ENCODE results near the gene ANKRD33B. TPM values are rescaled to one million over a fixed set of nuclear protein-coding genes. Genes with fewer than 3 reads are reported as not detected.

ANKRD33B gene
- total and polyA plus RNA-seq, 2 experiments from 2014 or later, result 2.9 to 15.4 TPM

GRCh38 chr5:10676946-10677345 is 113.1 kb downstream of the ANKRD33B start:
- ATAC-seq (no peak), DNase-seq (ENCODE audit: low spot score) (no peak)
- Histone ChIP-seq H3K9me2 (ENCODE audit: insufficient read depth) (no peaks in the 10 kb centered on the region), H3K79me2 (replicated peaks; ENCODE audit: insufficient read depth) (no peaks in the 10 kb centered on the region), H3K4me2 (no peak overlapping the region), H3K4me1 (ENCODE audit: insufficient read depth) (no peaks in the 10 kb centered on the region), H2AFZ (no peak overlapping the region), H3F3A (replicated peaks; ENCODE audit: low read depth) (no peaks in the 10 kb centered on the region), H3K27me3 (ENCODE audit: insufficient read depth) (no peaks in the 10 kb centered on the region), H4K20me1 (replicated peaks; ENCODE audit: insufficient read depth) (no peaks in the 10 kb centered on the region; the same call in 1 of the 2 replicates), H3K4me3 (no peak overlapping the region), H3K36me3 (ENCODE audit: insufficient read depth) (no peaks in the 10 kb centered on the region), H3K27ac (ENCODE audit: low read depth) (no peak overlapping the region)
- Mint-ChIP-seq H3K27me3 (ENCODE audit: insufficient read depth, low read depth, poor library complexity) (peaks cover 12% of the 10 kb centered on the region), H3K27ac (no peak overlapping the region), H3K4me1 (peaks cover 2% of the 10 kb centered on the region; the same call in 2 of the 3 replicates), H3K9me3 (peaks cover 9% of the 10 kb centered on the region; the same call in 2 of the 3 replicates), H3K36me3 (ENCODE audit: low read depth) (peaks cover 27% of the 10 kb centered on the region), H3K4me3 (no peak overlapping the region)
- TF ChIP-seq EZH2phosphoT487 (IDR thresholded peaks at IDR 0.05; ENCODE audit: unreplicated experiment), result no peak

- Mint-ChIP-seq H3K27ac (no peak overlapping the region), H3K4me3 (no peak overlapping the region)
- H3K4me3 ChIP-seq, result no peak overlapping the region
Observed at GRCh38 chr5:10677533-10677932, 113.7 kb downstream of the ANKRD33B start.

GRCh38 chr5:10678244-10678643 is 114.4 kb downstream of the ANKRD33B start:
- Mint-ChIP-seq H3K4me3 (no peak overlapping the region), H3K4me1 (peaks cover 2% of the 10 kb centered on the region; the same call in 2 of the 3 replicates), H3K36me3 (ENCODE audit: low read depth) (peaks cover 30% of the 10 kb centered on the region), H3K9me3 (peaks cover 9% of the 10 kb centered on the region; the same call in 2 of the 3 replicates), H3K27me3 (ENCODE audit: insufficient read depth, low read depth, poor library complexity) (peaks cover 12% of the 10 kb centered on the region), H3K27ac (no peak overlapping the region)
- Histone ChIP-seq H3K36me3 (ENCODE audit: insufficient read depth) (no peaks in the 10 kb centered on the region), H3F3A (replicated peaks; ENCODE audit: low read depth) (no peaks in the 10 kb centered on the region), H3K9me2 (ENCODE audit: insufficient read depth) (no peaks in the 10 kb centered on the region), H3K4me2 (no peak overlapping the region), H3K27ac (ENCODE audit: low read depth) (no peak overlapping the region), H2AFZ (no peak overlapping the region), H3K27me3 (ENCODE audit: insufficient read depth) (no peaks in the 10 kb centered on the region), H3K79me2 (replicated peaks; ENCODE audit: insufficient read depth) (no peaks in the 10 kb centered on the region), H3K4me1 (ENCODE audit: insufficient read depth) (no peaks in the 10 kb centered on the region), H4K20me1 (replicated peaks; ENCODE audit: insufficient read depth) (no peaks in the 10 kb centered on the region; the same call in 1 of the 2 replicates), H3K4me3 (no peak overlapping the region)
- DNase-seq (ENCODE audit: low spot score), result no peak
- ATAC-seq, result no peak
- TF ChIP-seq CREB1 (CRISPR knock-in tag; IDR thresholded peaks at IDR 0.05; ENCODE audit: low read depth) (no peak), JUNB (IDR thresholded peaks at IDR 0.05; ENCODE audit: unreplicated experiment) (no peak), ETS1 (IDR thresholded peaks at IDR 0.05) (no peak), POLR2AphosphoS5 (IDR thresholded peaks at IDR 0.05; ENCODE audit: low read depth) (no peak), EZH2phosphoT487 (IDR thresholded peaks at IDR 0.05; ENCODE audit: unreplicated experiment) (no peak), ZNF114 (CRISPR knock-in tag; IDR thresholded peaks at IDR 0.05) (no peak), CTCF (conservative IDR thresholded peaks at IDR 0.05; ENCODE audit: low read depth in 2 of 2) (no peak), STAT1 (IDR thresholded peaks at IDR 0.05; ENCODE audit: unreplicated experiment) (no peak)

More at GRCh38 chr5:10677533-10677932, 113.7 kb downstream of the ANKRD33B start:
- H3K79me2 ChIP-seq (replicated peaks; ENCODE audit: insufficient read depth), result no peaks in the 10 kb centered on the region
- no peak overlapping the region for H2AFZ ChIP-seq
- H3K27me3 Mint-ChIP-seq (ENCODE audit: insufficient read depth, low read depth, poor library complexity), result peaks cover 12% of the 10 kb centered on the region
- no peaks in the 10 kb centered on the region for H3F3A ChIP-seq (replicated peaks; ENCODE audit: low read depth)
- DNase-seq (ENCODE audit: low spot score), result no peak
- peaks cover 9% of the 10 kb centered on the region; the same call in 2 of the 3 replicates for H3K9me3 Mint-ChIP-seq
- no peak overlapping the region for H3K27ac ChIP-seq (ENCODE audit: low read depth)
- H4K20me1 ChIP-seq (replicated peaks; ENCODE audit: insufficient read depth), result no peaks in the 10 kb centered on the region; the same call in 1 of the 2 replicates
- H3K36me3 Mint-ChIP-seq (ENCODE audit: low read depth), result peaks cover 30% of the 10 kb centered on the region
- TF ChIP-seq JUNB (IDR thresholded peaks at IDR 0.05; ENCODE audit: unreplicated experiment), result no peak
- TF ChIP-seq EZH2phosphoT487 (IDR thresholded peaks at IDR 0.05; ENCODE audit: unreplicated experiment), result no peak
- TF ChIP-seq ZNF114 (CRISPR knock-in tag; IDR thresholded peaks at IDR 0.05), result no peak
- no peak for TF ChIP-seq EZH2 (IDR thresholded peaks at IDR 0.05; ENCODE audit: low read depth, unreplicated experiment)
- no peak for TF ChIP-seq POLR2AphosphoS5 (IDR thresholded peaks at IDR 0.05; ENCODE audit: low read depth)
- H3K36me3 ChIP-seq (ENCODE audit: insufficient read depth), result no peaks in the 10 kb centered on the region
- no peak for ATAC-seq
- no peaks in the 10 kb centered on the region for H3K27me3 ChIP-seq (ENCODE audit: insufficient read depth)
- no peaks in the 10 kb centered on the region for H3K4me1 ChIP-seq (ENCODE audit: insufficient read depth)
- no peak overlapping the region for H3K4me2 ChIP-seq
- H3K9me2 ChIP-seq (ENCODE audit: insufficient read depth), result no peaks in the 10 kb centered on the region
- peaks cover 2% of the 10 kb centered on the region; the same call in 2 of the 3 replicates for H3K4me1 Mint-ChIP-seq

Measured in GM23338 (cell line).